ENCODE results near the gene KHDRBS2.

- TF ChIP-seq CTCF (IDR thresholded peaks at IDR 0.05; ENCODE audit: low read depth, low read length) (no peak), POLR2A (IDR thresholded peaks at IDR 0.05; ENCODE audit: extremely low read depth, insufficient read length) (no peak), MAX (IDR thresholded peaks at IDR 0.05; ENCODE audit: low read depth, low read length) (no peak)
Observed at GRCh38 chr6:62042429-62042828, 243.6 kb downstream of the KHDRBS2 start.
